Activated T-cell treated with anti-CD3 and anti-CD28 coated beads for 48 hours (primary cell): ENCODE measurements around the gene CAMKV.
"Not testable (repeated sequence)": the region's sequence is repeated elsewhere in the genome, so short reads cannot be mapped to it uniquely, and the experiment has no call there.

Experiments used
- DNase-seq: peaks from one replicate; pipeline ENCODE4 v3.0.0-alpha.2; 2020; ENCODE audit warnings: low read depth

CAMKV gene

GRCh38 chr3:49855662-49856061, 14.0 kb downstream of the CAMKV start:
- DNase-seq: no peak

- no peak for DNase-seq
Measured at GRCh38 chr3:49845694-49846093, 24.0 kb downstream of the CAMKV start.

- DNase-seq: no peak
Measured at GRCh38 chr3:49844464-49845183, 25.1 kb downstream of the CAMKV start.

GRCh38 chr3:49842843-49843517, 26.7 kb downstream of the CAMKV start:
- DNase-seq: no peak

- DNase-seq: no peak
Measured at GRCh38 chr3:49841806-49842205, 27.9 kb downstream of the CAMKV start.

- no peak for DNase-seq
Measured at GRCh38 chr3:49841126-49841696, 28.5 kb downstream of the CAMKV start.

- no peak for DNase-seq
Measured at GRCh38 chr3:49840388-49840787, 29.3 kb downstream of the CAMKV start.

GRCh38 chr3:49839193-49839809, 30.4 kb downstream of the CAMKV start:
- DNase-seq: peak; percentile 66

GRCh38 chr3:49831341-49831740, 38.4 kb downstream of the CAMKV start:
- DNase-seq: no peak

- no peak for DNase-seq
Measured at GRCh38 chr3:49826016-49826415, 43.7 kb downstream of the CAMKV start.

- DNase-seq: not testable (repeated sequence)
Measured at GRCh38 chr3:49823131-49823530, 46.6 kb downstream of the CAMKV start.

- peak; percentile 15 for DNase-seq
Measured at GRCh38 chr3:49813497-49814174, 56.1 kb downstream of the CAMKV start, which contains the start of gene UBA7. UBA7 (minus strand) TSS chr3:49813953; CDS start chr3:49813787, 166 bp downstream.

GRCh38 chr3:49812916-49813496, 56.7 kb downstream of the CAMKV start:
- DNase-seq: no peak
